Uterus (tissue), 4 donors: ENCODE measurements around the gene C6orf89. TPM values are rescaled to one million over a fixed set of nuclear protein-coding genes. Genes with fewer than 3 reads are reported as not detected.
A peak's percentile ranks its signal among the peaks of the same experiment; 100 is the strongest.

Experiments used
- DNase-seq, 2 donors: peaks; one replicate each; pipeline ENCODE4 v3.0.0-alpha.2; 2019 to 2020
- H3K27ac ChIP-seq, 2 donors: fragments of 200-600 bp; sonication (generic); 1 replicate in 1 of 2; 2 replicates in 1 of 2; pipeline ENCODE4 v1.5.1; 2016 to 2018
- H3K27me3 ChIP-seq, 2 donors: fragments of 200-600 bp; sonication (generic); one replicate each; pipeline ENCODE4 v1.5.1; 2018 to 2019; ENCODE audit warnings: control low read depth in 1 of 2
- H3K36me3 ChIP-seq, 2 donors: fragments of 200-600 bp; sonication (generic); one replicate each; pipeline ENCODE4 v1.5.1; 2019; ENCODE audit warnings: control low read depth in 1 of 2
- H3K4me1 ChIP-seq, 2 donors: fragments of 200-600 bp; sonication (generic); one replicate each; pipeline ENCODE4 v1.5.1; 2018 to 2019; ENCODE audit warnings: control low read depth in 1 of 2
- H3K4me3 ChIP-seq, 2 donors: fragments of 200-600 bp; sonication (generic); 1 replicate in 1 of 2; 2 replicates in 1 of 2; pipeline ENCODE4 v1.5.1; 2018 to 2019; ENCODE audit warnings: mild to moderate bottlenecking in 1 of 2
- H3K9me3 ChIP-seq, 2 donors: fragments of 200-600 bp; sonication (generic); one replicate each; pipeline ENCODE4 v1.5.1; 2019; ENCODE audit warnings: control low read depth in 1 of 2
- POLR2A ChIP-seq, 2 donors: fragments of 450-650 bp; IDR thresholded peaks; one replicate each; pipeline ENCODE4 v1.6.1; 2016; ENCODE audit warnings: antibody characterized with exemption in 2 of 2, mild to moderate bottlenecking in 1 of 2, moderate library complexity in 1 of 2
- intact Hi-C: fragments of 100-400 bp; cut with DNase I; formaldehyde crosslinking; loops from one replicate; pipeline ENCODE4 v1.15.1; 2023; ENCODE audit warnings: low total_unique reads
- total RNA-seq, 4 donors: library from RNA; depleted of rRNA in 3 of 4; stranded (reverse); fragments of >200 nt in 3 of 4; gene quantifications; one replicate each; pipeline versions ENCODE4 v1.1.0 to v1.2.4, GENCODE V29; 2014 to 2023
- TF ChIP-seq, protein P1 (sequence below), 4 experiments: fragments of 200-600 bp in 2 of 4; fragments of 450-650 bp in 2 of 4; sonication (generic) in 2 of 4; IDR thresholded peaks; one replicate each; pipeline ENCODE4 v1.5.1; 2016 to 2019; ENCODE audit warnings: antibody characterized with exemption in 4 of 4, mild to moderate bottlenecking in 2 of 4, moderate library complexity in 1 of 4
- donor health status: DM: yes; HTN: yes; CAD: no.

Gene C6orf89
- total RNA-seq, 4 donors from 2014 or later = 21.3 to 67.9 (median 42.6) TPM

DNA sequence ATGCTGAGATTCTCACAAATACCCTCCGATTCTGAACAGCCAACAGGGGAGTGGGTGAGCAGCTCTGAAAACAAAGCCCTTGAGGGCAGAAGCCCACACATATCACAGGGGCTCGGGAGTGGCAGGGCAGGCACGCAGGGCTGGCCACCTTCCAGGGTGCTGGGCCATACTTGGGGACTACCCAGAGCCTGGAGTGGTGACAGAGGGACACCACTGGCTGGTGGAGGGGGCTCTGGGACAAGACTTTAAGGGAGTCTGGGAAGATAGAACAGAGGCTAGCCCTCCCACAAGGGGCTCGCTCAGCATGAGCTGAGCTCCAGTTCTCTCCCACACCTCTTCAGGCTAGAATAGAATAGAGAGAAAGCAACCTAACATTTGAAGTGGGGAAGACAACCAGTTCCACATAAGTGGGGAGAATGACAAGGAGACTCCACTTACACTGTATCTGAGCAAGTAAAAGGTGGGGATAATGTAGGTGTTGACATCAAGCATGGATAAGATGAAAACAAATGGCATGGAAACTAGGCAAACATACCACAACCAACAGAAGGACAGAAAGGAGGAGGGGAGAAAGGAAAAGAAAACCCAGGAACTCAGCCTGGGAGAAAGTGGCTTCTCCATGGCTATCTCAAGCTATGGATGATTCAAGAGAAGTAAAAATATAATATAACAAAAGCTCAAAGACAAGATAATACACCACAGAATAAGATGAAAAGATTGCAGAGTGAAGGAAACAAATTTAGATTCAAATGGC lies 18.1 kb upstream of the C6orf89 start:
- intact Hi-C loops = no loop called here
- TF ChIP-seq, protein P1, sequence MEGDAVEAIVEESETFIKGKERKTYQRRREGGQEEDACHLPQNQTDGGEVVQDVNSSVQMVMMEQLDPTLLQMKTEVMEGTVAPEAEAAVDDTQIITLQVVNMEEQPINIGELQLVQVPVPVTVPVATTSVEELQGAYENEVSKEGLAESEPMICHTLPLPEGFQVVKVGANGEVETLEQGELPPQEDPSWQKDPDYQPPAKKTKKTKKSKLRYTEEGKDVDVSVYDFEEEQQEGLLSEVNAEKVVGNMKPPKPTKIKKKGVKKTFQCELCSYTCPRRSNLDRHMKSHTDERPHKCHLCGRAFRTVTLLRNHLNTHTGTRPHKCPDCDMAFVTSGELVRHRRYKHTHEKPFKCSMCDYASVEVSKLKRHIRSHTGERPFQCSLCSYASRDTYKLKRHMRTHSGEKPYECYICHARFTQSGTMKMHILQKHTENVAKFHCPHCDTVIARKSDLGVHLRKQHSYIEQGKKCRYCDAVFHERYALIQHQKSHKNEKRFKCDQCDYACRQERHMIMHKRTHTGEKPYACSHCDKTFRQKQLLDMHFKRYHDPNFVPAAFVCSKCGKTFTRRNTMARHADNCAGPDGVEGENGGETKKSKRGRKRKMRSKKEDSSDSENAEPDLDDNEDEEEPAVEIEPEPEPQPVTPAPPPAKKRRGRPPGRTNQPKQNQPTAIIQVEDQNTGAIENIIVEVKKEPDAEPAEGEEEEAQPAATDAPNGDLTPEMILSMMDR (IDR thresholded peaks at IDR 0.05) = no peak
- TF ChIP-seq POLR2A (IDR thresholded peaks at IDR 0.05) = no peak
- Histone ChIP-seq H3K36me3 (no peaks in the 10 kb centered on the region), H3K4me3 (no peak overlapping the region), H3K9me3 (no peaks in the 10 kb centered on the region), H3K4me1 (no peaks in the 10 kb centered on the region), H3K27me3 (no peaks in the 10 kb centered on the region), H3K27ac (no peak overlapping the region)
- no peak for DNase-seq

DNA sequence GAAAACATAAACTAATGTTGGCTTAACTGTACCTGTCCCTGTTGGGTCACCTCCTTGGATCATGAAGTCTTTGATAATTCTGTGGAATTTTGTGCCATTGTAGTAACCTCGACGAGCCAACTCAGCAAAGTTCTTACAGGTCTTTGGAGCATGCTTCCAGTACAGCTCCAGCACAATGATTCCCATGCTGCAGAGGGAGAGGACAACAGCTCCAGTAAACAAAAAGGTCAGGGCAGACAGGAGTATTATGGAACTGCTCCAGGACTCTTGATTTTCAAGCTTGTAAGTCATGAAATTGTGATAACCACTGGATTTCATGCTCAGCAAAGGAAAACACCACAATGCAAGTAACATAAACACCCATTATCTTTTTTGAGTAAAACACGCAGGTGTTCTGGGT lies 14.1 kb upstream of the C6orf89 start:
- Histone ChIP-seq H3K4me1 (peaks cover 0 to 5% of the 10 kb centered on the region in 2 donors), H3K9me3 (no peaks in the 10 kb centered on the region), H3K27ac (no peak overlapping the region), H3K27me3 (no peaks in the 10 kb centered on the region), H3K4me3 (no peak overlapping the region), H3K36me3 (no peaks in the 10 kb centered on the region)
- DNase-seq = no peak
- TF ChIP-seq POLR2A (IDR thresholded peaks at IDR 0.05) = no peak
- TF ChIP-seq, protein P1 (IDR thresholded peaks at IDR 0.05) = no peak
- intact Hi-C loops = no loop called here

DNA sequence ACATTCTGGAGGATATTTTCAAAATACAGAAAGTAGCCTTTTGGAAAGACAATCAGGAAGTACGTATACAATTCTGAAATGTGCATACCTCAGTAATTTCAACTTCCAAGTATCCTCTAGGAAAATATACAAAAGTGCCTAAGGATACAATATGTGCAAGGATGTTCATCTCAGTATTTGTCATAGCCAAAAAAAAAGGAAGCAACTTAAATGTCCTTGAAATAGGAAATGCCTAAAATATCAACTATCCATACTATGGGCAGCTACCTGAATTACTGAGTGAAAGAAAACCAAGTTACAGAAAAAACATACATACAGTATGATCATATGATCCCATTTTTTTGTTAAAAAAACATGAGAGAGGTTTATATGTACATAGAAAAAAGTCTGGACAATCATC lies 12.6 kb upstream of the C6orf89 start:
- Histone ChIP-seq H3K4me3 (no peak overlapping the region), H3K9me3 (no peaks in the 10 kb centered on the region), H3K27ac (no peak overlapping the region), H3K36me3 (no peaks in the 10 kb centered on the region), H3K27me3 (no peaks in the 10 kb centered on the region), H3K4me1 (peaks cover 0 to 5% of the 10 kb centered on the region in 2 donors)
- intact Hi-C loops = no loop called here
- DNase-seq = no peak
- no peak for TF ChIP-seq POLR2A (IDR thresholded peaks at IDR 0.05)
- TF ChIP-seq, protein P1 (IDR thresholded peaks at IDR 0.05) = no peak

DNA sequence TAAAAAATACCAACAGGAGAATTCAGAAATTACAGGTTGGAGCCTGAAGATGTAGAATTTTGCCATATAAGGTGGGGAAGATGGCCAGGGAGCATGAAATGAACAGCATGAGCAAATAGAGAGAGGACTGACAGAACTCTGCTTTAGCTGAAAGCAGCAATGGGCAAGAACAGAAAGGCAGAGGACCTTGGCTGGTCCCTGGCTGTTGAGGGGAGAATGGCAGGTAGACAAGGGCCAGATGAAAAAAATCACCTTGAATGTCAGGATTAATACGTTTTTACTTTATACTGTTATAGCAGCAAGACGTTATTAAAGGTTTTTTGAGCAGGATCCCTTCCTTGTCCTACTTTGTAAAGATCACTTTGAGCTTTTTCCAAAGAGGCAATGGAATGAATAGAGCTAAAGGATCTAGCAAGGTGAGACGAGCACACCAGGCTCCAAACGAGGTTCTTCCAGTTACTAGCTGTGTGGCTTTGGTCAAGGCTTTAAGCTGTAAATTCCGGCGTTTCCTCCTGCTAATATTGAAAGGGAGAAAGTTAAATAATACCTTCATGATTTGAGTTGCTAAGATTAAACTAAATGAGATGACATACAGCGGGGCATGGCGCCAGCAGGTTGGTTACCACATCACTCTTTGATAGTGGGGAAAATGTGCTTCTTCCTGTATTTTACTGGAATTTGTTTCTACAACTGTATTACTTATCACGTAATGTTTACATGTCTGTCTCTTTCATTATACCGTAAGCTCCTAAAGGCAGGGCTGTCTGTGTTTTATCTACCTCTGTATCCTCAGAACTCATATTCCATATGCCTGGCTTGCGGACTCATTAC lies 11.9 kb upstream of the C6orf89 start:
- Histone ChIP-seq H3K9me3 (no peaks in the 10 kb centered on the region), H3K4me1 (peaks cover 0 to 5% of the 10 kb centered on the region in 2 donors), H3K27me3 (no peaks in the 10 kb centered on the region), H3K27ac (peak overlapping the region; percentile 77 to 87), H3K4me3 (peak overlapping the region; percentile 78 to 95), H3K36me3 (no peaks in the 10 kb centered on the region)
- peak in 1 of 2 donors; percentile 37 for DNase-seq
- intact Hi-C loops = no loop called here
- TF ChIP-seq, protein P1 (IDR thresholded peaks at IDR 0.05) = no peak
- TF ChIP-seq POLR2A (IDR thresholded peaks at IDR 0.05) = no peak
